IMR-90 (cell line): ENCODE measurements around the gene KLHL4. TPM values are rescaled to one million over a fixed set of nuclear protein-coding genes. Genes with fewer than 3 reads are reported as not detected.
A peak's percentile ranks its signal among the peaks of the same experiment; 100 is the strongest.

ENCODE experiments used
- ATAC-seq: fragments of 200-7000 bp; cut with Tn5 transposase; 2 replicates; pipeline ENCODE4 v1.9.1; 2020; ENCODE audit warnings: low read depth, mild to moderate bottlenecking, moderate library complexity
- BruUV-seq: library from RNA; stranded (reverse); fragments of 400-500 nt; replicated peaks from 2 replicates; lab custom pipeline; 2021; lab: Mats Ljungman, UMichigan
- CTCF ChIA-PET: fragments of 300-600 bp; formaldehyde crosslinking; extraction: SDS; loops from one replicate; lab custom pipeline; 2021; ENCODE audit warnings: antibody characterized with exemption; lab: Yijun Ruan, JAX
- POLR2A ChIA-PET: fragments of 300-600 bp; sonication (Branson Sonifier 250); formaldehyde crosslinking; loops from one replicate; lab custom pipeline; 2022; ENCODE audit warnings: antibody characterized with exemption; ENCODE audit not compliant: unreplicated experiment; lab: Charles Lee
- DNase-seq: peaks from one replicate; pipeline ENCODE4 v3.0.0; 2013
- H2AFZ ChIP-seq: replicated peaks from 2 replicates; pipeline ENCODE3; 2013; ENCODE audit warnings: low read length, mild to moderate bottlenecking; ENCODE audit not compliant: poor library complexity
- H2AK5ac ChIP-seq: 2 replicates; pipeline ENCODE4 v1.6.1; 2013; ENCODE audit warnings: low read depth, low read length, inconsistent platforms
- H2AK9ac ChIP-seq: replicated peaks from 2 replicates; pipeline ENCODE3; 2013; ENCODE audit warnings: mild to moderate bottlenecking, low read depth, low read length, moderate library complexity; ENCODE audit not compliant: poor library complexity
- H2BK120ac ChIP-seq: 2 replicates; pipeline ENCODE4 v1.6.1; 2013; ENCODE audit warnings: low read depth, low read length, inconsistent platforms
- H2BK15ac ChIP-seq: 3 replicates; pipeline ENCODE4 v1.6.1; 2013; ENCODE audit warnings: low read depth, low read length, inconsistent platforms
- H2BK20ac ChIP-seq: 2 replicates; pipeline ENCODE4 v1.6.1; 2013; ENCODE audit warnings: low read depth, mild to moderate bottlenecking, inconsistent platforms, low read length, moderate library complexity
- H2BK5ac ChIP-seq: 2 replicates; pipeline ENCODE4 v1.6.1; 2013; ENCODE audit warnings: mild to moderate bottlenecking, low read depth, low read length, inconsistent platforms; ENCODE audit not compliant: poor library complexity, severe bottlenecking
- H3K14ac ChIP-seq: replicated peaks from 2 replicates; pipeline ENCODE4 v1.6.1; 2013; ENCODE audit warnings: low read depth, low read length, inconsistent platforms
- H3K18ac ChIP-seq: 2 replicates; pipeline ENCODE4 v1.6.1; 2013; ENCODE audit warnings: low read depth, low read length, control low read depth
- H3K23ac ChIP-seq: 2 replicates; pipeline ENCODE4 v1.6.1; 2013; ENCODE audit warnings: low read depth, low read length, inconsistent platforms
- H3K27ac ChIP-seq: 2 replicates; pipeline ENCODE4 v1.5.1; 2013; ENCODE audit warnings: mild to moderate bottlenecking, control low read depth, low read length; ENCODE audit not compliant: insufficient read depth
- H3K27me3 ChIP-seq: 2 replicates; pipeline ENCODE4 v1.6.1; 2013; ENCODE audit warnings: low read length; ENCODE audit not compliant: control insufficient read depth, insufficient read depth
- H3K36me3 ChIP-seq: 2 replicates; pipeline ENCODE4 v1.6.1; 2013; ENCODE audit warnings: low read length, mixed read lengths; ENCODE audit not compliant: control insufficient read depth, insufficient read depth
- H3K4ac ChIP-seq: 2 replicates; pipeline ENCODE4 v1.6.1; 2013; ENCODE audit warnings: low read depth, low read length, inconsistent platforms
- H3K4me1 ChIP-seq: 2 replicates; pipeline ENCODE4 v1.6.1; 2013; ENCODE audit warnings: low read length, mixed read lengths; ENCODE audit not compliant: control insufficient read depth, insufficient read depth
- H3K4me2 ChIP-seq: 2 replicates; pipeline ENCODE4 v1.6.1; 2013; ENCODE audit warnings: low read depth, mild to moderate bottlenecking, control low read depth, low read length, moderate library complexity
- H3K4me3 ChIP-seq: 2 replicates; pipeline ENCODE4 v1.5.1; 2013; ENCODE audit warnings: low read depth, mild to moderate bottlenecking, control low read depth, low read length, moderate library complexity; ENCODE audit not compliant: insufficient read depth
- H3K56ac ChIP-seq: 2 replicates; pipeline ENCODE4 v1.6.1; 2013; ENCODE audit warnings: low read length, inconsistent platforms; ENCODE audit not compliant: insufficient read depth; ENCODE audit errors: extremely low read depth
- H3K79me1 ChIP-seq, 2 experiments: 2 replicates each; pipeline ENCODE4 v1.6.1; 2013; ENCODE audit warnings: low read length in 2 of 2, inconsistent platforms in 1 of 2, low read depth in 1 of 2
- H3K9ac ChIP-seq: 2 replicates; pipeline ENCODE4 v1.6.1; 2013; ENCODE audit warnings: low read depth, low read length, control low read depth
- H3K9me1 ChIP-seq: 2 replicates; pipeline ENCODE4 v1.6.1; 2013; ENCODE audit warnings: low read length, inconsistent platforms; ENCODE audit not compliant: insufficient read depth
- H3K9me3 ChIP-seq: 2 replicates; pipeline ENCODE4 v1.6.1; 2013; ENCODE audit warnings: low read length; ENCODE audit not compliant: control insufficient read depth, insufficient read depth
- H4K20me1 ChIP-seq: 2 replicates; pipeline ENCODE4 v1.6.1; 2013; ENCODE audit warnings: low read length, inconsistent platforms; ENCODE audit not compliant: insufficient read depth
- H4K5ac ChIP-seq: 2 replicates; pipeline ENCODE4 v1.6.1; 2013; ENCODE audit warnings: mild to moderate bottlenecking, low read depth, low read length, control low read depth
- H4K8ac ChIP-seq, 2 experiments: 2 replicates each; pipeline ENCODE4 v1.6.1; 2013; ENCODE audit warnings: low read depth in 2 of 2, low read length in 2 of 2, control low read depth in 1 of 2, inconsistent platforms in 1 of 2
- H4K91ac ChIP-seq: 2 replicates; pipeline ENCODE4 v1.6.1; 2013; ENCODE audit warnings: low read depth, low read length, inconsistent platforms; ENCODE audit not compliant: insufficient read depth
- MAFK ChIP-seq: IDR thresholded peaks from 2 replicates; pipeline ENCODE4 v1.6.1; 2012; ENCODE audit warnings: low read depth, low read length, improper control_type of control experiment
- NFE2L2 ChIP-seq: fragments of 150-350 bp; IDR thresholded peaks from 2 replicates; pipeline ENCODE4 v1.6.1; 2016; ENCODE audit warnings: low read depth, mild to moderate bottlenecking, low read length
- RAD21 ChIP-seq: IDR thresholded peaks from 2 replicates; pipeline ENCODE4 v1.6.1; 2012; ENCODE audit warnings: low read length, improper control_type of control experiment
- SMC3 ChIP-seq: fragments of 150-350 bp; IDR thresholded peaks from 2 replicates; pipeline ENCODE4 v1.6.1; 2016; ENCODE audit warnings: low read depth, mild to moderate bottlenecking, antibody characterized with exemption, low read length, moderate library complexity
- WGBS, 2 experiments: methylation state at CpG; one replicate each; pipeline versions ENCODE4 v1.1.5 to v1.1.7; 2013; ENCODE audit warnings: missing lambda C conversion rate in 2 of 2; ENCODE audit not compliant: insufficient read length in 1 of 2; ENCODE audit errors: extremely low coverage in 2 of 2; 5-methylcytosine and 5-hydroxymethylcytosine counted together
- dilution Hi-C: fragments of 300-500 bp; cut with HindIII; formaldehyde crosslinking; loops from one replicate; pipeline ENCODE4 v1.14.3; 2018; ENCODE audit warnings: low sequenced_read_pairs; ENCODE audit not compliant: unreplicated experiment
- in situ Hi-C: fragments of 300-500 bp; cut with MboI; formaldehyde crosslinking; loops from 3 replicates; pipeline ENCODE4 v1.14.3; 2019; ENCODE audit warnings: low sequenced_read_pairs, inconsistent platforms, mixed read lengths
- intact Hi-C: fragments of 100-400 bp; cut with micrococcal nuclease; formaldehyde crosslinking; loops from 2 replicates; pipeline ENCODE4 v1.10.0; 2022
- polyA plus RNA-seq, 3 experiments: library from polyadenylated mRNA; depleted of rRNA; stranded (reverse); fragments of >200 nt; gene quantifications; 2 replicates each; pipeline ENCODE4 v1.2.3, GENCODE V29; 2012; ENCODE audit warnings: low replicate concordance in 1 of 3
- total RNA-seq: library from RNA; depleted of rRNA; stranded (reverse); fragments of >200 nt; gene quantifications from 2 replicates; pipeline ENCODE4 v1.2.3, GENCODE V29; 2012
- TF ChIP-seq, protein P1 (sequence below): conservative IDR thresholded peaks from 2 replicates; pipeline ENCODE4 v1.5.1; 2012; ENCODE audit warnings: mild to moderate bottlenecking, low read depth, low read length, improper control_type of control experiment

KLHL4 gene
- total and polyA plus RNA-seq, 2 of the 4 experiments (the other 2 are of a cell fraction) = 0.50 to 1.4 TPM

DNA sequence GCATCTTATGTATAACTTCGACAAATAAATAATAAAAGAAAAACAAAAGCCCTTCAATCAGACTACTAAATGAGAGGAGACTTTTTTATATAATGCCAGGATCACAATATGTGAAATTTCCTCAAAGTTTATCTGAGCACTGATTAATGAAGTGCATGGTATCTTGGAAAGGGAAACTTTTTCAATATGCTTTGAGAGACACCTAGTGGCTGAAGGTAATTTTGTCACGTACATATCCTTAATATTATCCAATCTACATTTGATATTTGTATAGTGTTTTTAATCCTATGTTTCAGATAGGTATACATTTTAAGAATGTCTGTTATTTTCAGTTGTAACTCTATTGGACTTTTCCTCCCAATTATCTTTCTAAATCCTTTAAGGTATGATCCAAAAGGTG is 146.8 kb downstream of the KLHL4 start:
- no peak overlapping the region for H2AK9ac ChIP-seq
- H3K4ac ChIP-seq = no peak overlapping the region
- no peaks in the 10 kb centered on the region for H3K9me1 ChIP-seq
- dilution Hi-C loops = no loop called here
- in situ Hi-C loops = no loop called here
- H3K27me3 ChIP-seq = no peaks in the 10 kb centered on the region
- H2BK15ac ChIP-seq = no peak overlapping the region
- H3K4me2 ChIP-seq = no peak overlapping the region
- H3K9me3 ChIP-seq = no peaks in the 10 kb centered on the region
- no peak overlapping the region for H3K9ac ChIP-seq
- no peak overlapping the region for H3K23ac ChIP-seq
- ATAC-seq (no peak), DNase-seq (peak; percentile 8)
- no peaks in the 10 kb centered on the region for H4K20me1 ChIP-seq
- no peak overlapping the region for H3K4me3 ChIP-seq
- H3K4me1 ChIP-seq = no peaks in the 10 kb centered on the region
- intact Hi-C loops = no loop called here
- no TSS peak for BruUV-seq
- POLR2A ChIA-PET = no interaction called here
- no peak overlapping the region for H3K56ac ChIP-seq
- H4K91ac ChIP-seq = no peak overlapping the region
- TF ChIP-seq, protein P1, sequence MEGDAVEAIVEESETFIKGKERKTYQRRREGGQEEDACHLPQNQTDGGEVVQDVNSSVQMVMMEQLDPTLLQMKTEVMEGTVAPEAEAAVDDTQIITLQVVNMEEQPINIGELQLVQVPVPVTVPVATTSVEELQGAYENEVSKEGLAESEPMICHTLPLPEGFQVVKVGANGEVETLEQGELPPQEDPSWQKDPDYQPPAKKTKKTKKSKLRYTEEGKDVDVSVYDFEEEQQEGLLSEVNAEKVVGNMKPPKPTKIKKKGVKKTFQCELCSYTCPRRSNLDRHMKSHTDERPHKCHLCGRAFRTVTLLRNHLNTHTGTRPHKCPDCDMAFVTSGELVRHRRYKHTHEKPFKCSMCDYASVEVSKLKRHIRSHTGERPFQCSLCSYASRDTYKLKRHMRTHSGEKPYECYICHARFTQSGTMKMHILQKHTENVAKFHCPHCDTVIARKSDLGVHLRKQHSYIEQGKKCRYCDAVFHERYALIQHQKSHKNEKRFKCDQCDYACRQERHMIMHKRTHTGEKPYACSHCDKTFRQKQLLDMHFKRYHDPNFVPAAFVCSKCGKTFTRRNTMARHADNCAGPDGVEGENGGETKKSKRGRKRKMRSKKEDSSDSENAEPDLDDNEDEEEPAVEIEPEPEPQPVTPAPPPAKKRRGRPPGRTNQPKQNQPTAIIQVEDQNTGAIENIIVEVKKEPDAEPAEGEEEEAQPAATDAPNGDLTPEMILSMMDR = peak; percentile 55
- peak; percentile 31; the same call in 1 of the 2 replicates for TF ChIP-seq SMC3
- peak; percentile 58 for TF ChIP-seq RAD21
- no peak for TF ChIP-seq NFE2L2
- TF ChIP-seq MAFK = no peak
- H3K36me3 ChIP-seq = no peaks in the 10 kb centered on the region
- no peak overlapping the region for H2BK120ac ChIP-seq
- H2AK5ac ChIP-seq = no peak overlapping the region
- no peak overlapping the region for H3K18ac ChIP-seq
- H4K8ac ChIP-seq = no peak overlapping the region
- CTCF ChIA-PET = no interaction called here
- H3K14ac ChIP-seq = no peak overlapping the region
- no peaks in the 10 kb centered on the region for H3K79me1 ChIP-seq
- no peak overlapping the region for H4K5ac ChIP-seq
- no peak overlapping the region for H2AFZ ChIP-seq
- H3K27ac ChIP-seq = no peak overlapping the region
- no peak overlapping the region for H2BK5ac ChIP-seq
- H2BK20ac ChIP-seq = no peak overlapping the region
- no CpG with 5 or more reads among the region's 2 CpGs for WGBS, 2 experiments
